H9 (cell line): ENCODE results near the gene NAV1. TPM values are rescaled to one million over a fixed set of nuclear protein-coding genes. Genes with fewer than 3 reads are reported as not detected.

ENCODE experiments used
- DNase-seq: peaks from one replicate; pipeline ENCODE4 v3.0.0-alpha.2; 2017
- H2AFZ ChIP-seq: one replicate; pipeline ENCODE4 v1.6.1; 2013; ENCODE audit warnings: mild to moderate bottlenecking, low read length, control low read depth, moderate library complexity
- H2AK5ac ChIP-seq: 2 replicates; pipeline ENCODE4 v1.6.1; 2013; ENCODE audit warnings: low read length, control low read depth, mixed read lengths; ENCODE audit not compliant: insufficient read length
- H2BK120ac ChIP-seq: one replicate; pipeline ENCODE4 v1.6.1; 2013; ENCODE audit warnings: low read depth, mild to moderate bottlenecking, low read length, control low read depth, inconsistent platforms; ENCODE audit not compliant: poor library complexity, severe bottlenecking
- H2BK12ac ChIP-seq: 2 replicates; pipeline ENCODE4 v1.6.1; 2013; ENCODE audit warnings: low read length, control low read depth, mixed read lengths, low read depth; ENCODE audit not compliant: insufficient read length
- H2BK15ac ChIP-seq: 2 replicates; pipeline ENCODE4 v1.6.1; 2013; ENCODE audit warnings: low read depth, low read length, control low read depth
- H2BK20ac ChIP-seq: one replicate; pipeline ENCODE4 v1.6.1; 2013; ENCODE audit warnings: low read depth, mild to moderate bottlenecking, low read length, control low read depth, inconsistent platforms; ENCODE audit not compliant: poor library complexity, severe bottlenecking
- H2BK5ac ChIP-seq: 2 replicates; pipeline ENCODE4 v1.6.1; 2013; ENCODE audit warnings: low read length, control low read depth, mixed read lengths; ENCODE audit not compliant: insufficient read length
- H3K14ac ChIP-seq: 2 replicates; pipeline ENCODE4 v1.6.1; 2013; ENCODE audit warnings: low read length, control low read depth; ENCODE audit not compliant: insufficient read depth
- H3K18ac ChIP-seq: 2 replicates; pipeline ENCODE4 v1.6.1; 2013; ENCODE audit warnings: low read depth, mild to moderate bottlenecking, mixed read lengths, low read length, control low read depth; ENCODE audit not compliant: insufficient read length
- H3K23ac ChIP-seq: 2 replicates; pipeline ENCODE4 v1.6.1; 2013; ENCODE audit warnings: low read length, control low read depth, mixed read lengths, low read depth; ENCODE audit not compliant: insufficient read length
- H3K23me2 ChIP-seq: 2 replicates; pipeline ENCODE4 v1.6.1; 2013; ENCODE audit warnings: low read depth, mild to moderate bottlenecking, mixed read lengths, low read length, control low read depth; ENCODE audit not compliant: insufficient read length, poor library complexity, severe bottlenecking
- H3K27ac ChIP-seq: 2 replicates; pipeline ENCODE4 v1.5.1; 2013; ENCODE audit warnings: low read length, control low read depth, mixed read lengths, low read depth; ENCODE audit not compliant: insufficient read length
- H3K27me3 ChIP-seq: 2 replicates; pipeline ENCODE4 v1.6.1; 2013; ENCODE audit warnings: low read length, control low read depth, inconsistent platforms; ENCODE audit not compliant: insufficient read depth
- H3K4ac ChIP-seq: 2 replicates; pipeline ENCODE4 v1.6.1; 2013; ENCODE audit warnings: low read depth, mild to moderate bottlenecking, control low read depth, inconsistent platforms, low read length, moderate library complexity
- H3K4me1 ChIP-seq: 2 replicates; pipeline ENCODE4 v1.6.1; 2013; ENCODE audit warnings: low read length, control low read depth, inconsistent platforms; ENCODE audit not compliant: insufficient read depth
- H3K4me2 ChIP-seq: 2 replicates; pipeline ENCODE4 v1.6.1; 2013; ENCODE audit warnings: low read length, control low read depth, mixed read lengths; ENCODE audit not compliant: insufficient read length, insufficient read depth
- H3K56ac ChIP-seq: 2 replicates; pipeline ENCODE4 v1.6.1; 2013; ENCODE audit warnings: low read depth, mild to moderate bottlenecking, mixed read lengths, low read length, control low read depth; ENCODE audit not compliant: insufficient read length
- H3K79me1 ChIP-seq: 2 replicates; pipeline ENCODE4 v1.6.1; 2013; ENCODE audit warnings: low read depth, mild to moderate bottlenecking, moderate library complexity, low read length, control low read depth, inconsistent platforms; ENCODE audit not compliant: insufficient read depth, poor library complexity, severe bottlenecking
- H3K79me2 ChIP-seq: 2 replicates; pipeline ENCODE4 v1.6.1; 2013; ENCODE audit warnings: low read length, control low read depth, inconsistent platforms; ENCODE audit not compliant: insufficient read depth
- H3K9ac ChIP-seq: 2 replicates; pipeline ENCODE4 v1.6.1; 2013; ENCODE audit warnings: low read length, control low read depth, mixed read lengths; ENCODE audit not compliant: insufficient read length; ENCODE audit errors: extremely low read depth
- H3K9me3 ChIP-seq: one replicate; pipeline ENCODE4 v1.6.1; 2013; ENCODE audit warnings: low read depth, low read length, inconsistent platforms; ENCODE audit not compliant: control insufficient read depth
- H3T11ph ChIP-seq: one replicate; pipeline ENCODE4 v1.6.1; 2013; ENCODE audit warnings: mild to moderate bottlenecking, low read length, control low read depth, inconsistent platforms
- H4K20me1 ChIP-seq: one replicate; pipeline ENCODE4 v1.6.1; 2013; ENCODE audit not compliant: control insufficient read depth, insufficient read length, insufficient read depth
- H4K5ac ChIP-seq: 2 replicates; pipeline ENCODE4 v1.6.1; 2013; ENCODE audit warnings: low read depth, mild to moderate bottlenecking, mixed read lengths, low read length, control low read depth; ENCODE audit not compliant: insufficient read length
- H4K8ac ChIP-seq: replicated peaks from 2 replicates; pipeline ENCODE4 v1.6.1; 2013; ENCODE audit warnings: low read length, control low read depth, mixed read lengths, low read depth; ENCODE audit not compliant: insufficient read length
- H4K91ac ChIP-seq: 2 replicates; pipeline ENCODE4 v1.6.1; 2013; ENCODE audit warnings: low read depth, mild to moderate bottlenecking, moderate library complexity, mixed read lengths, low read length, control low read depth; ENCODE audit not compliant: insufficient read length
- H3K27ac Mint-ChIP-seq, 3 experiments: 2 replicates in 2 of 3; 3 replicates in 1 of 3; pipeline ENCODE4 v1.8.0; 2020 to 2021; ENCODE audit warnings: mixed read lengths in 3 of 3, mild to moderate bottlenecking in 1 of 3, moderate library complexity in 1 of 3
- H3K27me3 Mint-ChIP-seq: 2 replicates; pipeline ENCODE4 v1.8.0; 2021; ENCODE audit warnings: low read depth, mild to moderate bottlenecking, moderate library complexity, mixed read lengths
- H3K36me3 Mint-ChIP-seq, 3 experiments: 2 replicates in 2 of 3; 3 replicates in 1 of 3; pipeline ENCODE4 v1.8.0; 2020 to 2021; ENCODE audit warnings: low read depth in 3 of 3, mixed read lengths in 3 of 3; ENCODE audit not compliant: insufficient read depth in 1 of 3
- H3K4me1 Mint-ChIP-seq, 2 experiments: 2 replicates each; pipeline ENCODE4 v1.8.0; 2020; ENCODE audit warnings: mixed read lengths in 2 of 2
- H3K4me3 Mint-ChIP-seq, 2 experiments: 2 replicates in 1 of 2; 3 replicates in 1 of 2; pipeline ENCODE4 v1.8.0; 2020 to 2021; ENCODE audit warnings: mild to moderate bottlenecking in 2 of 2, mixed read lengths in 2 of 2, moderate library complexity in 1 of 2
- H3K9me3 Mint-ChIP-seq, 2 experiments: 2 replicates in 1 of 2; 3 replicates in 1 of 2; pipeline ENCODE4 v1.8.0; 2020; ENCODE audit warnings: mild to moderate bottlenecking in 2 of 2, mixed read lengths in 2 of 2, moderate library complexity in 1 of 2
- CTCF ChIP-seq: fragments of 200-600 bp; sonication (generic); conservative IDR thresholded peaks from 3 replicates; pipeline ENCODE4 v1.8.0; 2021; ENCODE audit warnings: antibody characterized with exemption, mild to moderate bottlenecking
- WGBS: extraction: QIAGEN DNeasy Blood & Tissue Kit; methylation state at CpG from one replicate; pipeline ENCODE4 v1.1.7; 2013; ENCODE audit warnings: missing lambda C conversion rate, low lambda C conversion rate, mixed read lengths; ENCODE audit not compliant: insufficient read length; ENCODE audit errors: extremely low coverage; 5-methylcytosine and 5-hydroxymethylcytosine counted together
- total RNA-seq: library from RNA; stranded (reverse); gene quantifications from 2 replicates; pipeline ENCODE4 v1.2.1, GENCODE V29; 2021

The NAV1 gene
- total RNA-seq, 1 experiment from 2014 or later, result 20.5 TPM

GRCh38 chr1:201542309-201543035, 3.5 kb downstream of the NAV1 start:
- Histone ChIP-seq H3K18ac (no peak overlapping the region), H3K79me1 (no peaks in the 10 kb centered on the region), H2BK20ac (no peak overlapping the region), H3K14ac (no peak overlapping the region), H3K9me3 (no peaks in the 10 kb centered on the region), H2AFZ (no peak overlapping the region), H2AK5ac (no peak overlapping the region), H2BK5ac (no peak overlapping the region), H3K79me2 (no peaks in the 10 kb centered on the region), H3K27me3 (peaks cover 7% of the 10 kb centered on the region; the same call in 1 of the 2 replicates), H3K27ac (no peak overlapping the region), H3T11ph (no peak overlapping the region), H2BK15ac (no peak overlapping the region), H4K20me1 (no peaks in the 10 kb centered on the region), H4K91ac (no peak overlapping the region), H4K8ac (no peak overlapping the region), H3K23me2 (peaks cover 23% of the 10 kb centered on the region), H2BK120ac (no peak overlapping the region), H4K5ac (no peak overlapping the region), H3K9ac (no peak overlapping the region), H2BK12ac (no peak overlapping the region), H3K4me2 (no peak overlapping the region), H3K56ac (no peak overlapping the region), H3K4ac (no peak overlapping the region), H3K4me1 (no peaks in the 10 kb centered on the region; the same call in 1 of the 2 replicates), H3K23ac (no peak overlapping the region)
- H3K27ac Mint-ChIP-seq, result no peak overlapping the region; a peak in 1 of 7 replicates
- no CpG with 5 or more reads among the region's 9 CpGs for WGBS
- DNase-seq, result no peak
- H3K9me3 Mint-ChIP-seq, result peaks cover 0 to 6% of the 10 kb centered on the region in 2 experiments; a peak in 2 of 5 replicates
- H3K36me3 Mint-ChIP-seq, result no peaks in the 10 kb centered on the region
- no peak for TF ChIP-seq CTCF
- H3K4me3 Mint-ChIP-seq, result no peak overlapping the region
- H3K4me1 Mint-ChIP-seq, result peaks cover 23 to 35% of the 10 kb centered on the region in 2 experiments
- H3K27me3 Mint-ChIP-seq, result peaks cover 66% of the 10 kb centered on the region
